ENCODE results near the gene PRDM7.
"Not testable (repeated sequence)": the region's sequence is repeated elsewhere in the genome, so short reads cannot be mapped to it uniquely, and the experiment has no call there.

GRCh38 chr16:90104725-90105124, 27.6 kb upstream of the PRDM7 start:
- TF ChIP-seq CTCF (IDR thresholded peaks at IDR 0.05 in 2 of 3, conservative IDR thresholded peaks at IDR 0.05 in 1 of 3; ENCODE audit: insufficient read depth in 2 of 3, low read depth in 1 of 3, low read length in 3 of 3); ELF1 (tag; IDR thresholded peaks at IDR 0.05); SRF (CRISPR knock-in tag; IDR thresholded peaks at IDR 0.05); STAT6 (CRISPR knock-in tag; IDR thresholded peaks at IDR 0.05); ZBTB40 (IDR thresholded peaks at IDR 0.05); ZBTB40 (CRISPR knock-in tag; IDR thresholded peaks at IDR 0.05): not testable (repeated sequence)

Data from K562 (cell line).